ENCODE measurements around the gene TEDC1. TPM values are rescaled to one million over a fixed set of nuclear protein-coding genes. Genes with fewer than 3 reads are reported as not detected.

TEDC1 gene
- total RNA-seq, 1 donor from 2014 or later = 18.1 TPM

GRCh38 chr14:105468621-105469241 lies 22.3 kb upstream of the TEDC1 start:
- TF ChIP-seq CTCF (IDR thresholded peaks at IDR 0.05) = no peak
- no peak for DNase-seq
- Mint-ChIP-seq H3K9me3 (no peaks in the 10 kb centered on the region), H3K4me1 (peaks cover 9% of the 10 kb centered on the region), H3K27me3 (no peaks in the 10 kb centered on the region), H3K4me3 (no peak overlapping the region), H3K36me3 (ENCODE audit: low read depth) (peaks cover 20% of the 10 kb centered on the region), H3K27ac (no peak overlapping the region)
- CTCF ChIA-PET = interaction anchor here (1.4 kb wide), 1 partner anchor 12 kb away, joined by 3 read pairs; no protein-coding TSS in a partner anchor
- no peak for ATAC-seq (ENCODE audit: low read depth)
- POLR2A ChIA-PET = interaction anchor here (0.6 kb wide), 1 partner anchor 13 kb away, joined by 3 read pairs; no protein-coding TSS in a partner anchor
- intact Hi-C loops (cut with micrococcal nuclease) = no loop called here

- DNase-seq (no peak), ATAC-seq (ENCODE audit: low read depth) (no peak)
- Mint-ChIP-seq H3K36me3 (ENCODE audit: low read depth) (peaks cover 15% of the 10 kb centered on the region), H3K27me3 (no peaks in the 10 kb centered on the region), H3K9me3 (no peaks in the 10 kb centered on the region), H3K4me3 (no peak overlapping the region), H3K27ac (no peak overlapping the region), H3K4me1 (peaks cover 11% of the 10 kb centered on the region)
- intact Hi-C loops (cut with micrococcal nuclease) = no loop called here
- ChIA-PET CTCF (interaction anchor here (2.9 kb wide), 1 partner anchor 20 kb away, joined by 14 read pairs; no protein-coding TSS in a partner anchor), POLR2A (interaction anchor here (0.6 to 1.4 kb wide), 2 partner anchors 11 to 12 kb away, joined by 3 to 6 read pairs; no protein-coding TSS in a partner anchor)
- TF ChIP-seq CTCF (IDR thresholded peaks at IDR 0.05) = no peak
These were observed 21.3 kb upstream of the TEDC1 start for GRCh38 chr14:105469456-105470349.

GRCh38 chr14:105470350-105471296 lies 20.4 kb upstream of the TEDC1 start:
- Mint-ChIP-seq H3K36me3 (ENCODE audit: low read depth) (peaks cover 10% of the 10 kb centered on the region), H3K27ac (no peak overlapping the region), H3K27me3 (no peaks in the 10 kb centered on the region), H3K4me1 (peaks cover 15% of the 10 kb centered on the region), H3K4me3 (no peak overlapping the region), H3K9me3 (no peaks in the 10 kb centered on the region)
- CTCF ChIA-PET = interaction anchor here (1.1 to 2.9 kb wide), 3 partner anchors 10 to 19 kb away, joined by 3 to 14 read pairs (median 9); no protein-coding TSS in a partner anchor
- ATAC-seq (ENCODE audit: low read depth) (no peak), DNase-seq (no peak)
- intact Hi-C loops (cut with micrococcal nuclease) = no loop called here
- TF ChIP-seq CTCF (IDR thresholded peaks at IDR 0.05) = no peak
- POLR2A ChIA-PET = interaction anchor here (1.4 to 1.8 kb wide), 2 partner anchors 10 to 19 kb away, joined by 6 to 8 read pairs; no protein-coding TSS in a partner anchor

- DNase-seq = no peak
- intact Hi-C loops (cut with micrococcal nuclease) = no loop called here
- Mint-ChIP-seq H3K4me3 (no peak overlapping the region), H3K27ac (no peak overlapping the region), H3K27me3 (no peaks in the 10 kb centered on the region), H3K9me3 (no peaks in the 10 kb centered on the region), H3K4me1 (peaks cover 22% of the 10 kb centered on the region), H3K36me3 (ENCODE audit: low read depth) (peaks cover 10% of the 10 kb centered on the region)
- POLR2A ChIA-PET = interaction anchor here (1.4 to 1.8 kb wide), 2 partner anchors 10 to 18 kb away, joined by 6 to 8 read pairs; no protein-coding TSS in a partner anchor
- TF ChIP-seq CTCF (IDR thresholded peaks at IDR 0.05) = no peak
- ATAC-seq (ENCODE audit: low read depth) = no peak
- CTCF ChIA-PET = interaction anchor here (1.1 to 2.9 kb wide), 3 partner anchors 9 to 18 kb away, joined by 3 to 14 read pairs (median 9); no protein-coding TSS in a partner anchor
These were observed 19.7 kb upstream of the TEDC1 start for GRCh38 chr14:105471297-105471821.
